AG04450 (cell line): Measurements from ENCODE around the gene SEC62. TPM values are rescaled to one million over a fixed set of nuclear protein-coding genes. Genes with fewer than 3 reads are reported as not detected.

Experiments used
- CTCF ChIA-PET: fragments of 300-600, 350-600 bp; formaldehyde crosslinking; extraction: SDS; loops from one replicate; lab custom pipeline; 2022; ENCODE audit warnings: antibody characterized with exemption, inconsistent platforms; lab: Charles Lee
- POLR2A ChIA-PET: fragments of 350-600 bp; formaldehyde crosslinking; extraction: SDS; loops from one replicate; lab custom pipeline; 2021; ENCODE audit warnings: antibody characterized with exemption, inconsistent platforms; lab: Yijun Ruan, JAX
- DNase-seq: peaks from one replicate; pipeline ENCODE4 v3.0.0-alpha.2; 2011; ENCODE audit warnings: low read depth, low spot score
- H3K27ac ChIP-seq: one replicate; pipeline ENCODE4 v1.5.1; 2012; ENCODE audit warnings: low read depth, low read length, control low read depth
- H3K27me3 ChIP-seq: one replicate; pipeline ENCODE4 v1.6.0; 2012; ENCODE audit warnings: low read length; ENCODE audit not compliant: control insufficient read depth, insufficient read depth
- H3K4me3 ChIP-seq: 2 replicates; pipeline ENCODE4 v1.5.1; 2011; ENCODE audit warnings: mild to moderate bottlenecking, low read depth, low read length, control low read depth
- H3K9me3 ChIP-seq: 2 replicates; pipeline ENCODE4 v1.5.1; 2012; ENCODE audit warnings: low read length; ENCODE audit not compliant: control insufficient read depth, insufficient read depth
- polyA plus RNA-seq: library from polyadenylated mRNA; depleted of rRNA; stranded (reverse); fragments of >200 nt; gene quantifications from 2 replicates; pipeline ENCODE4 v1.2.3, GENCODE V29; 2011
- TF ChIP-seq, protein P1 (sequence below): IDR thresholded peaks from 2 replicates; pipeline ENCODE4 v1.5.1; 2011; ENCODE audit warnings: low read depth, low read length, control low read depth, inconsistent platforms

The SEC62 gene
- polyA plus RNA-seq, 1 experiment = 109 TPM

DNA sequence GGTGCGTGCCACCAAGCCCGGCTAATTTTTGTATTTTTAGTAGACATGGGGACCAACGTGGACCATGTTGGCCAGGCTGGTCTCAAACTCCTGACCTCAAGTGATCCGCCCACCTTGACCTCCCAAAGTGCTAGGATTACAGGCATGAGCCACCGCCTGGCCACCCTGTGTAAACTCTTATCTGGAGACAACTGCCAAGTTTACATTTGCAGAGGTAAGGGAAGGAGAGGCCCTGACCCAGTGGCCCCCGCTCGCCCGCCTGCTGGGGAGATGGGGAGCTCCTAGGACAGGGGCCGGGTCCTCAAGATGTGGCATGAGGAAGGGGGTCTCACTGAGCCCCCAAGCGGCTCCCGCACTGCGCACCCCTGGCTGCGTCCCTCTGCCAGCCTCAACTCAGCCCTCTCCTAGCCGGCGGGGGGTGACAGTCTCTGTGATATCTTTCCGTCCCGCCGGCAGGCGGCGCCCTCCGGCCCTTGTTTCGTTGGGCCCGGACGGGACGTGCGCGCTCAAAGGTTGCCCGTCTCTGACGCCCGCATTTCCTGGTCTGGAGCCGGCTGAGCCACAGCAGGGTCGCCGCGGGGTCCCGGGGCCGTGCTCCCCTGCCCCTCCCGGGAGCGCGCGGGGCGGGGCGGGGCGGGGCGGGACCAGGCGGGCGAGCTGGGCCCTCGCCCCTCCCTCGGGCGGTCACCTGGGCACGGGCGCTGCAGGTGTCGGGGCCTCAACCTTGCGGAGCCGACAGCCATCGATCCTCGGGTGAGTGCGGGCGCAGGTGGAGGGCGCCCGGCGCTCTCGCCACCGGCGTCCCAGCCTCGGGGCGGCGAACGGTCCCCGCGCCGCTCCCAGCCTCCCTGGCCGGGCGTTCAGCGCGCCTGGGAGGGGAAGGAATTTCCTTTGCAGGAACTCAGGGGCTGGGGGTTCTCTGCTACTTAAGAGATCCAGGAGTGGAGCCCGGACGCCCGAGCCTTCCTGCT lies 71.1 kb downstream of the SEC62 start, which contains the start of gene GPR160:
Gene GPR160 (plus strand): TSS at position 533 of the 971 bp plus-strand sequence. CDS start 45,978 bp downstream, outside the sequence.
- Histone ChIP-seq H3K4me3 (peak within 1 kb of the TSS; percentile 46), H3K27ac (no peak within 1 kb of the TSS), H3K27me3 (peaks cover 41% of the 10 kb centered on the region), H3K9me3 (peaks cover 6% of the 10 kb centered on the region; the same call in 1 of the 2 replicates)
- TF ChIP-seq, protein P1, sequence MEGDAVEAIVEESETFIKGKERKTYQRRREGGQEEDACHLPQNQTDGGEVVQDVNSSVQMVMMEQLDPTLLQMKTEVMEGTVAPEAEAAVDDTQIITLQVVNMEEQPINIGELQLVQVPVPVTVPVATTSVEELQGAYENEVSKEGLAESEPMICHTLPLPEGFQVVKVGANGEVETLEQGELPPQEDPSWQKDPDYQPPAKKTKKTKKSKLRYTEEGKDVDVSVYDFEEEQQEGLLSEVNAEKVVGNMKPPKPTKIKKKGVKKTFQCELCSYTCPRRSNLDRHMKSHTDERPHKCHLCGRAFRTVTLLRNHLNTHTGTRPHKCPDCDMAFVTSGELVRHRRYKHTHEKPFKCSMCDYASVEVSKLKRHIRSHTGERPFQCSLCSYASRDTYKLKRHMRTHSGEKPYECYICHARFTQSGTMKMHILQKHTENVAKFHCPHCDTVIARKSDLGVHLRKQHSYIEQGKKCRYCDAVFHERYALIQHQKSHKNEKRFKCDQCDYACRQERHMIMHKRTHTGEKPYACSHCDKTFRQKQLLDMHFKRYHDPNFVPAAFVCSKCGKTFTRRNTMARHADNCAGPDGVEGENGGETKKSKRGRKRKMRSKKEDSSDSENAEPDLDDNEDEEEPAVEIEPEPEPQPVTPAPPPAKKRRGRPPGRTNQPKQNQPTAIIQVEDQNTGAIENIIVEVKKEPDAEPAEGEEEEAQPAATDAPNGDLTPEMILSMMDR = peak; percentile 62
- CTCF ChIA-PET = interaction anchor here (0.5 to 1.3 kb wide), 10 partner anchors 8 to 534 kb away, joined by 3 to 7 read pairs (median 4); no protein-coding TSS in a partner anchor
- POLR2A ChIA-PET = no interaction called here
- DNase-seq = no peak

DNA sequence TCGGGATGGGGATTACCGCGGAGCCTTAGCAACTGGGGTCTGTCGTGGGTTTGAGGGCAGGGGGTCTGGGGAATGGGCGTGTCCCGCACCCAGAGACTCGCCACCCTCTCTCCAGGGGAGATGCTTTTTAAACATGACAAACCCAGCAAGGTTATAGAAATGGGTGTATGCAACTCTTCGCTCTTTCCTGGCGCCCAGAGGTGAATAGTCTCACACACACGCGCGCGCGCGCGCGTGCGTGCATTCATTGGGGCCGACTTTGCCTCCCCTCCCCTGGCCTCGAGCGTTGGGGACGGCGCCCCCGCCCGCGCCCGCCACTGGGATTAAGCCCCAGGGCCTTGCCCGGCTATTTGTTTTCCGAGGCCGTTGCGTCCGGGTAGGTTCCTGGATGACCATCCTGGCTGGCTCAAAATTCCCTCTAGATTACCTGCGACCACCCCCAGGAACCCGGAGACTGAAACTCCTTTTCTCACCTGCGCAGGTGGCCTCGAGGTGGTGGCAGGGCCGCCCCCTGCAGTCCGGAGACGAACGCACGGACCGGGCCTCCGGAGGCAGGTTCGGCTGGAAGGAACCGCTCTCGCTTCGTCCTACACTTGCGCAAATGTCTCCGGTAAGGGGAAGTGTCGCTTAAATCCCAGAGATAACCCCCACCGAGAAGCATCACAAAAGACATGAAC lies 72.0 kb downstream of the SEC62 start:
- peaks cover 46% of the 10 kb centered on the region for H3K27me3 ChIP-seq
- peaks cover 6% of the 10 kb centered on the region; the same call in 1 of the 2 replicates for H3K9me3 ChIP-seq
- H3K27ac ChIP-seq = no peak overlapping the region
- H3K4me3 ChIP-seq = peak overlapping the region; percentile 46
- ChIA-PET CTCF (interaction anchor here (0.5 to 1.8 kb wide), 7 partner anchors 17 to 330 kb away, joined by 3 to 7 read pairs (median 4); no protein-coding TSS in a partner anchor), POLR2A (no interaction called here)
- no peak for DNase-seq
- TF ChIP-seq, protein P1 = no peak

- ChIA-PET POLR2A (no interaction called here), CTCF (interaction anchor here (0.9 to 1.8 kb wide), 4 partner anchors 13 to 178 kb away, joined by 3 to 6 read pairs (median 6); no protein-coding TSS in a partner anchor)
- DNase-seq = no peak
- Histone ChIP-seq H3K9me3 (peaks cover 6% of the 10 kb centered on the region; the same call in 1 of the 2 replicates), H3K27ac (no peak overlapping the region), H3K27me3 (peaks cover 51% of the 10 kb centered on the region), H3K4me3 (no peak overlapping the region)
- TF ChIP-seq, protein P1 = no peak
Measured at GRCh38 chr3:170040418-170040817, 73.8 kb downstream of the SEC62 start.

GRCh38 chr3:170043506-170043905 lies 76.9 kb downstream of the SEC62 start:
- ChIA-PET CTCF (no interaction called here), POLR2A (no interaction called here)
- DNase-seq = no peak

More at GRCh38 chr3:170043506-170043905, 76.9 kb downstream of the SEC62 start:
- peaks cover 4% of the 10 kb centered on the region; the same call in 1 of the 2 replicates for H3K9me3 ChIP-seq
- H3K27ac ChIP-seq = no peak overlapping the region
- peaks cover 40% of the 10 kb centered on the region for H3K27me3 ChIP-seq
- TF ChIP-seq, protein P1 = no peak
- no peak overlapping the region for H3K4me3 ChIP-seq
